ENCODE measurements around the gene PTPRT.

The PTPRT gene

DNA sequence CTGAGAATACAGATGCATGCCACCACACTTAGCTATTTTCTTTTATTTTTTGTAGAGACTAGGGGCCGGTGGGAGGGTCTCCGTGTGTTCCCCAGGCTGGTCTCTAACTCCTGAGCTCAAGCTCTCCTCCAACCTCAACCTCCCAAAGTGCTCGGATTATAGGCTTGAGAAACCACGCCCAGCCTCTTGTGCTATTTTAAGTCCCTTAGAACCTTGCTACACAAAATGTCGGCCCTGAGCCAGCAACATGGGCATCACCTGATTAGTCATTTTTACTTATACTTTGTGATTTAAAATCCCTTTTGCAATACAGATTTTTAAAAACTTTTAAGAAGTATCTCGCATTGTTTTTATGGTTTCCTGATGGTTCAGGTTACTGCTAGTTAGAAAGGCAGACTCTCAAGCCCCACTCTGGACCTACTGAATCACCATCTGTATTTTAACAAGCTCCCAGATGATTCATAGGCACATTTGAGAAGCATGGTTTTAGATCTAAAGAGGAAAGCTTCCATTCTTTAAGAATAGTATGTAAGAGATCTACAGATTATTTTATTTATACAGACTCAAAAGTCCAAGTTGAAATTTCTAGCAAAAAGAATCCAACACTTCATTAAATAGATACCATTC, 186.3 kb downstream of the PTPRT start:
- intact Hi-C loops (cut with DNase I): no loop called here
- DNase-seq: no peak

DNA sequence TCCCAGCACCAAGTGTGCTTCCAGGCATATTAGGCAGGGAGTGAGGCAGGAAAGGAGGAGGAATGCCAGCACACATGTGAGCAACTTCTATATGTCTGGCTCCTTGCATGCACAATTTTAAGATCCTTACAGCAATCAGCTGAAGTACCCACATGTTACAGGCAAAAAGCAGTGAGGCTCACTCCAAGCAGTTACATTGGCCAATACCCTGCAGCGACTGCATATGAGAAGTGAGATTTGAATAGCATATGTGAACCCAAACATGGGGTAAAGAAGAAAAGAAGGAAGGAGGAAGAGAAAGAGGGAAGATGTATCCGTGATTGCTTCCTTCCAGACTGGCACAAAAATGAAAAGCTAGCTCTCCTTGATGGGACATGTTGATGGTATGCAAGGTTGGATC, 193.6 kb downstream of the PTPRT start:
- intact Hi-C loops (cut with DNase I): no loop called here

DNA sequence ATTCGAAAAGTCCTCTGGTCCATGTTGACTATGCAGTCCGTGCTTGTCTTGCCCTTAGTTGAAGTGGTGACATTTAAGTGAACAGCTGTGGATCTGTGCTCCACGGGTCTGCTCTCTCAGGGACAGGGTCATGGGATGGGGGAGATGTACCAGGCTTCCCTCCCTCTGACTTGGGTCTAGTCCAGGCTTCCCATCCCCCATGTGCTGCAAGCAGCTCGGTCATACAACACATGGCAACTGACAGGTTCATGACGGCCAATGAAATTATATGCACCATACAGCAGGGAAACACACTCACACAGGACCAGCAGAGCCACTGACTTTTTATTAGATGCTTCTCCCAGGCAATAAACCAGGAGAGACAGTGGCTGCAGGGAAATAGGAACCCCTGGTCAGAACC, 201.4 kb downstream of the PTPRT start:
- intact Hi-C loops (cut with DNase I): no loop called here
- DNase-seq: no peak

More for the DNA sequence above, 193.6 kb downstream of the PTPRT start:
- no peak for DNase-seq

DNA sequence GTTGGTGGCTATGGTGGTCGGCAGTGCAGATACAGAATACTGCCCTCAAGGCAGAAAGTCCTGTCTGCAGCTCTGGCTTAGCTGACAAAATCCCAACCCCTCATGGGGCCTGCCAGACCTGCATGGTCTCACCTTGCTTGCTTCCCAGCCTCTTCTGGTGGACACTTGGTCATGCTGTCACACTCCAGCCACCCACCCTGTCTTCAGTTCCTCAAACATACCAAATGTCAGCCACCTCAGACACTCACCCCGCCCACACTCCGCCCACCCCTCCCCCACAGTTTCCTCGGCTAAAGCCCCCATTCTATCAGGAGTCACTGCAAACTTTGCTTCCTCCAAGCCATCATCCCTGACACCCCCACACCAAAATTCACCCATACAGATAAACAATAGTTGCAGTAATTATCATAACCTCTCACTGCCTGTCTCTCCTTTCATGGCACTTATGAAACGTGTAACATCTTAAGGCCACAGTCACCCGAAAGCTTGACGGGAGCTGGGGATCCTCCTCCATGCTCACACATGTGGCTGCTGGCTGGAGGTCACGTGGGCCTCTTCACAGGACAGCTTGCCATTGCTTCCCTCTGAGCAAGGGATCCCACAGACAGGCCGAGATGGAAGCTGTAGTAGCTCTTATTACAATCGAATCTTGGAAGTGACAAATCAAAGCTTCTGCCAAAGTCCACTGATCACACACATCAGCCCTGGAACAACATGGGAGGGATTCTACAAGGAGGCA, 202.2 kb downstream of the PTPRT start:
- DNase-seq: no peak
- intact Hi-C loops (cut with DNase I): no loop called here

DNA sequence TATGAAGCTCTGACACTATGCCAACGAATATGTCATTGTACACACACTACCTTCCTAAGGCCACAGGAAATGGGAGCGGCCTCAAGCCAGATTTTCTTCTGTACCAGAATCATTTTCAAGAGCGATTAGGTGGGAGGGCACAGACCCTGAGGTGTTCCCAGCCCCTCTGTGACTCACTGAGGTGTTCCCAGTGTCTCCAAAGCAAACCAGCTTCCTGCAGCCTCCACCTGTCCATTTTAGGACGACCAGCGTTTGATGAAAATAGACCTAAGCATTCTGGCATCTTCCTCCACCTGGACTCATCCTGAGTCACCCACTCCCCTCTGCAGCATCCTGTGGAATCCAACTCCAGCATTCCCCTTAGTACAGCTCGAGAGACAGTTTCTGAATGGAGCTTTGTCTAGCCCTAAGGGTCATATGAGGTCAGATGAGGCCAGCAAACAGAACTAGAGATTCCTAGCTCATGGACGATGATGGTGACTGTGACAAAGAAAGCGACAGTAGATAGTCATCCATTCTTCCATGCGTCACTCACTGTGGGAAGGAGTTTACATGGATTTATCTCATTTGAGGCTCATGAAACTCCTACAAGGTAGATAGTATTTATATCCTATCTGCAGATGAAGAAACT, 203.4 kb downstream of the PTPRT start:
- peak in 2 of 42 donors; percentile 25 to 26 for DNase-seq

DNA sequence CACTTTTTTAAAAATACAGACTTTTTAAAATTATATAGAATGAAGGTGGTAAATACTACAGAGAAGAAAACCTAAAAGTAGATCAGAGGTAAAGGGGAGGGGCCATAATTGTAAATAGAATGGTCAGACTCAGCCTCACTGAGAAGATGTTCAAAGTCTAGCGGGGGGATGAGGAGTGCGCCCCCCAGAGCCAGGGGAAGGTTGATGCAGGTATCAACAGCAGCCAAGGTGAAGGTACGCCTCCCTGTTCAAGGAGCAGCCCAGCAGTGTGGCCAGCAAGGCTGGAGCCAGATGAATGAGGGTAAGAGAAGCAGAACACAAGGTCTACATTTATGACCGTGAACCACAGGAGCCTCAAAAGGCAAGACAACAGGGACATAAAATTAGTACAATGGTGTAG, 204.1 kb downstream of the PTPRT start:
- intact Hi-C loops (cut with DNase I): no loop called here
- DNase-seq: no peak

More for the DNA sequence above, 203.4 kb downstream of the PTPRT start:
- intact Hi-C loops (cut with DNase I): no loop called here

DNA sequence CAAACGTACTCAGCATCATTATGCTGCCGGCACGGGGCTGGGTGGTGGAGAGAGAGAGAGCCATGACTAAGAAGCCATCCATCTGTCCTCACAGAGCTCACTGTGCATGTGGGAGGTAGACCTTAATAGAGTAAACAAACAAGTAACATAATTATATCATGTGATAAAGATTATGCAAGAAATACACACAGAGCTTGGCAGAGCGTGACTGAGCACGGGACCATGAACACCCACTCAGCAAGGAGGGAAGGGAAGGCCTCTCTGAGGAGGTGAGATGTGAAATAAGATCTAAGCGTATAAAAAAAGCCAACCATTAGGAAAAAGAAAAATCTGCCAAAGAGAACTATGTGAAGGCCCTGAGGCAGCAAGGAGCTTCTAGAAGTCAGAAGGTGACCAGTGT, 207.5 kb downstream of the PTPRT start:
- no peak for DNase-seq
- intact Hi-C loops (cut with DNase I): no loop called here

DNA sequence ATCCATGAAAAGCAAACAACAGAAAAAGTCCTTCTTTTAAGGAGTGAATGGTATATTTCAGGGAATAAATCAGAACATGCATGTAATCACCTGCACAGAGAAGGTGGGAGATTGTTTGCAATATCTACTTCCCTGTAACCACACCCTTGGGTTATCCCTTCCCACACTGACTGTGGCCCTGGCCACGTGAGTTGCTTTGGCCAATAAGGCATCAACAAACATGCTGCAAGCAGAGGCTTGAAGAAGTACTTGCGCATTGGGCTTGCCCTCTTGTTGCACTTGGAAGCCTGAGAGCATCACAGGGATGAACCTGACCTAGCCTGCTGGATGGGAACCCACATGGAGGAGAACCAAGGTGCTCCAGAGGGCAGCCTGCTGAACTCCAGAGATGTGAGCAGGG, 208.5 kb downstream of the PTPRT start:
- intact Hi-C loops (cut with DNase I): no loop called here
- no peak for DNase-seq

DNA sequence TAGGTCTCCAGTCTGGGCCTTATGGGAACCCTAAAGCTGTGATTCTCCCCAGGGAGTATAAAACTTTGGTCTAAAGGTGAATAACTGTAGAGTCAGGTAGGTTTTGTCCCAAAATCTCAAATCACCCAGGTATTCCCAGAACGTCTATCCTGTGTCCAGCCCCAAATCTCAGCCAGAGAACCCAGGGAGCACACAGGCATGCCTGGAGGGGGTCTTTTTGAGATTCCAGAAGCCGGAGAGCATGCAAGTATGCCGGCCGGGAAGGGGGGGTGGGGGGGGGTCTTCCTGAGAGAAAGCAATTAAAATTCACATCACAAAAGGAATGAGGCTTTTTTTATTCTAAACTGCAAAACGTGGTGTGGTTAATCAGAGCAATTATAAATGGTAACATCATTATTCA, 210.0 kb downstream of the PTPRT start:
- DNase-seq: no peak
- intact Hi-C loops (cut with DNase I): no loop called here

DNA sequence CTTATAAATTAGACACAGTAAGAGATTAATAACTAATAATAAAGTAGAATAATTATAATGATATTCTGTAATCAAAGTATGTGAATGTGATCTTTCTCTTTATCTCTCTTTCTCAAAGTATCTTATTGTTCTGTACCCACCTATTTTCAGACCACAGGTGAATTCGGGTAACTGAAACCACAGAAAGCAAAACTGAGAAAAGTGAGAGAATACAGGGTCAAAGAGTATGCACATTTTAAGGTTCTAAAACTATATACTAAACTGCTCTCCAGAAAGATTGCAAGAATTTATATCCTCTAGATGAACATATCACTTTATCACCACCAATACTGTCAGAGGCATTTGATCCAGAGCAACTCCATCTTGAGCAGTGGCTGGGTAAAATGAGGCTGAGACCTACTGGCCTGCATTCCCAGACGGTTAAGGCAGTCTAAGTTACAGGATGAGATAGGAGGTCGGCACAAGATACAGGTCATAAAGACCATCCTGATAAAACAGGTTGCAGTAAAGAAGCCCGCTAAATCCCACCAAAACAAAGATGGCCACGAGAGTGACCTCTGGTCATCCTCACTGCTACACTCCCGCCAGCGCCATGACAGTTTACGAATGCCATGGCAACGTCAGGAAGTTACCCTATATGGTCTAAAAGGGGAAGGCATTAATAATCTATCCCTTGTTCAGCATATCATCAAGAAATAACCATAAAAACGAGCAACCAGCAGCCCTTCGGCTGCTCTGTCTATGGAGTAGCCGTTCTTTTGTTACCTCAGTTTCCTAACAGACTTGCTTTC, 211.3 kb downstream of the PTPRT start:
- DNase-seq: no peak
- intact Hi-C loops (cut with DNase I): no loop called here

DNA sequence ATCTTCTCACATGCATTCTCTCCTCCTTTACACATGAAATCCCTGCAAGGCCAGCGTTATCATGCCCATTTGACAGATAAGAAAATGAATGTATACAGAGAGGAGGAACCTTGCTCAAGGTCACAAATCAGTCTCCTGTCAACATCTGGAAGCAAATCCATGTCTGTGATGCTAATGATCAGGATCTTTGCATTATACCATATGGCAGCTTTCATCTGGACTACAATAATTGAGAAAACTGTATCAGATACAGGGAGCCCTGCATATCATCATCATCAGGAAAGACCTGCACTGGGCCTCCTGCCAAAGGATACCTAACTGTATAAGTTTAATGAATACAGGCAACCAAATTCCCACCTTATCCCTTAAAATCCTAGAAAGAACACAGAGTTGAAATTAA, 213.7 kb downstream of the PTPRT start:
- no peak for DNase-seq
- intact Hi-C loops (cut with DNase I): no loop called here

DNA sequence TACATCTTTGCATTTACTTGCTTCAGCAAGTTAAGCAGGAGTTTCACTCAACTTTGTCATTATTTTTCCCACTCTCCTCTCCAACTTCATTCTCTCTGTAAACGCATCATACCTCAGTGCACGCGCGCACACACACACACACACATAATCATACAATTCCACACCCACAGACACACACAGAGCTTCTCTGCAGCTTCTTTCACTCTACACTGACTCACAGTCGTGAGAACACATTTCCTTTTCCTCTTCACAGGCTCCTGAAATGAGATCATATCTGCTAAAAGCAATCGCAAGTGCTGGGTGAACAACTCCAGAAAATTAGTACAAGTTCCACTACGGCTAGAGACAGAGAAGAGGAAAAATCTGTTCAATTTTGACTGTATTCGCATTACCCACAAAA, 215.4 kb downstream of the PTPRT start:
- intact Hi-C loops (cut with DNase I): no loop called here

DNA sequence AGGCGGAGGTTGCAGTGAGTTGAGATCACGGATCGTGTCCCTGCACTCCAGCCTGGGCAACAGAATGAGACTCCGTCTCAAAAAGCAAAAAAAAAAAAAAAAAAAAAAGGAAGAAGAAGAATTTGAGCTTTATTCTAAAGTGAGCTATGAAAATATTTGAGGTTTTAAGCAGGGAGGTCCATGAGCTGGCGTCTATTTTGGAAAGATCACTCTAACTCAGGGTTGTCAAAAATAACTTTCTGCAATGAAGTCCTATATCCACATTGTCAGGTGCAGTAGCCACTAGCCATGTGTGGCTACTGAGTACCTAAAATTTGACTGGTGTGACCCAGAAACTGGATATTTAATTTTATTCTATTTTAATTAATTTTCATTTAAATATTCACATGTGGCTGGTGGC, 217.1 kb downstream of the PTPRT start:
- intact Hi-C loops (cut with DNase I): no loop called here
- no peak for DNase-seq

More for the DNA sequence above, 215.4 kb downstream of the PTPRT start:
- DNase-seq: peak in 13 of 42 donors; percentile 2 to 51 (median 17)

DNA sequence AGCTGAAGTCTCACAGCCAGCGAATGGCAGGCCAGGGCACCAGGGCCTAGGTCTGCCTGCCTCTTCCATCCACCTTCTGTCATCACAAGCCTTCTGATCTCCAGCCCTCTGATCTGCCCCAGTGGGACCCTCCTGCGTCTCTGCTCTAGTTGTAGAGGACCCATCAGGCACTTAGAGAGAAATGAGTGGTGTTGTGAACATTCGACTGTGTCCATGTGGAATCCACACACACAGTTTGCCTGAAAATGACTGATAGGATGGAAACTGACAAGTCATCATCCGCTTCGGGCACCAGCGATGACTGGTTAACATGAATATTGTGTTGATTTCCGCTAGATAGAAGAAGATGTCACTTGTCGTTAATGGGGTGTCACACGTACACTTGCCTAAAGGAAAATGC, 221.0 kb downstream of the PTPRT start:
- no peak for DNase-seq
- intact Hi-C loops (cut with DNase I): no loop called here

DNA sequence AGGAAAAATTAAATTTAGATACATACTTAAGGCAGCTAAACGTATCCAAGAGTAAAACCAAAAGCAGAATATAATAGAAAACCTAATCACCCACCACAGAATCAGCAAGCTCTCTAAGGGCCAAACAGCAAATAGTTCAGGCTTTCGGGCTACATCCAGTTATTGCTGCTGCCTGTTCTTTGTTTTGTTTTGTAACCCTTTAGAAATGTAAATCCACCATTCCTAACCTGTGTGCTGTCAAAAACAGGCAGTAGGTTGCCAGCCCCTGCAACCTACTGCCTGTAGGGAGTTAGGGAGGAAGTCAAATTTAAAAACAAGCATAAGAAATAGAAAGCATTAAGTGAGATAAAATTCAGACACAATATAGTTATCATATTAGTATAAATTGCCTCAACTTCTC, 225.9 kb downstream of the PTPRT start:
- intact Hi-C loops (cut with DNase I): no loop called here
- DNase-seq: no peak

DNA sequence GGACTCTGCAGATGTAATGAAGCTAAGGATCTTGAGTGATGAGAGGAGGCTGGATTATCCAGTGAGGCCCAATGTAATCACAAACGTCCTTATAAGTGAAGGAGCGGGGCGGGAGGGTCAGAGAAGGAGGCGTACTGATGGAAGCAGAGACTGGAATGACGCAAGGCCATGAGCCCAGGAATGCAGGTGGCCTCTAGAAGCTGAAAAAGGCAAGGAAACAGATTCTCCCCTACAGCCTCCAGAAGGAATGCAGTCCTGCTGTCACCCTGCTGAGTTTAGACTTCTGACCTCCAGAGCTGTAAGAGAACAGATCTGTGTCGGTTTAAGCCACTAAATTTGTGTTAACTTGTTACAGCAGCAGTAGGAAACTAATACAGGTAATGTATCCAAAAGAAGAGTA, 227.9 kb downstream of the PTPRT start:
- DNase-seq: no peak

DNA sequence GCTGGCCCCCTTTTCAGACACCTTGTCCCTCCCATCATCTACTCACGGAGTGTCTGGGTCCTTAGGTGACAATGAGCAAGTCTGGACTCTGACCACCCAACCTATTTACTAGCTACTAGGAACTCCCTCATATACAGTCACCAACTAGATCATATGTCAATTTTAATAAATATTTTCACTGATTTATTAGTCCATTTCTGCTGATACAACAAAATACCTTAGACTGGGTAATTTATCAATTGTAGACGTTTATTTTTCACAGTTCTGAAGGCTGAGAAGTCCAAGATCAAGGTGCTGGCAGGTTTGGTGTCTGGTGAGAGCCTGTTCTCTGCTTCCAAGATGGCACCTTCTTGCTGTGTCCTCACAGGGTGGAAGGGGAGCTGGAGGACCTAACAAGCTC, 229.7 kb downstream of the PTPRT start:
- DNase-seq: no peak
- intact Hi-C loops (cut with DNase I): no loop called here

More for the DNA sequence above, 227.9 kb downstream of the PTPRT start:
- intact Hi-C loops (cut with DNase I): no loop called here

DNA sequence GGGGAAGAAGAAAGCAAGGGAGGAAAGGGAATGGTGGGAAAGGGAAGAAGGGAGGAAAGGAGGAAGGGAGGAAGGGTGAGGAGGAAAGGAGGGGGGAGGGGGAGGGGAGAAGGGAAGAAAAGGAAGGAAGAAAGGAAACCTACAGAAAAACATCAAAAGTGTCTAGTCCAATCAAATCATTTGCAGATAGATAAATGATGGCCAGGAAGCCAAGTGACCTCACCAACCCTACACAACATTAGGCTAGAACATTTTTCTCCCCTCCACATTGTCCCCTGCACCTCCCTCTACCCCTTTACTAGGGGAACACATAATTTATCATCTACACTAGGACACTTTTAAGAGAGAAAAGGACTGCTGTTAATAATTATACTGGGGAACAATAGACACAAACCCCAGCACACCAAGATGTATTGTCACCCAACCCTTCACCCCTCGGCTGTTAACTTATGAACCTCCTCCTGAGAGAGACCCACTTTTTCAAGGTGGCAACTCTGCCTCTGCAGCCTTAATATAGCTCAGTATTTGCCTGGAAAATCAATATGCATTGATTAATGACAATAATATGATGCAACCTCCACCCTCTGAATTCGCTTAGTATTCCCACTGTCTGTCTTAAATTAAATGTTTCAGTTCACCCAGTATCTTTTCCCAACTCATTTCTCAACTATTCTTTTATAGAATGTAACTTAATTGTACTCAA, 231.2 kb downstream of the PTPRT start:
- intact Hi-C loops (cut with DNase I): no loop called here
- DNase-seq: no peak

DNA sequence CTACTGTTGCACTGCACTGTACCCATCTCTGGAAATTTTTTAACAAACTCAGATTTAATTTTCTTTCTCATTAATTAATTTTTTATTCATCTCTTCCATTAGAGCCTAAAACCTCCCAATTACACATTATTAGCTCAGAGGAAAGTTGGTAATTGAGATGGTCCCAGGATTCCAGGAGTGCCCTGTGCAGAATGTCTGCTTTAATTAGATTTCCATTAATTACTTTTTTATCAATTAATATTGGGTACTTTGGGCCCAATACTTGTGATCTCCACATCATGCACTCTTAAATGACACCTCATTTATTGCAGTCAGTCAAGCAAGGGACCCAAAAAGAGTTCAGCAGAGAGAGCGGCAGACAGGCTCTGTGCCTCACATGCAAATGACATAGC, 232.0 kb downstream of the PTPRT start:
- intact Hi-C loops (cut with DNase I): no loop called here
- DNase-seq: no peak
